Osteocyte (in vitro differentiated cells): ENCODE measurements around the gene CRHBP. TPM values are rescaled to one million over a fixed set of nuclear protein-coding genes. Genes with fewer than 3 reads are reported as not detected.
A peak's percentile ranks its signal among the peaks of the same experiment; 100 is the strongest.

Experiments
- DNase-seq: peaks from one replicate; pipeline ENCODE4 v3.0.0; 2021; ENCODE audit warnings: mixed read lengths; ENCODE audit not compliant: unreplicated experiment; ENCODE audit errors: extremely low spot score
- H3K27ac Mint-ChIP-seq: one replicate; pipeline ENCODE4 v1.8.0; 2021; ENCODE audit warnings: mild to moderate bottlenecking, mixed read lengths; ENCODE audit not compliant: unreplicated experiment
- H3K27me3 Mint-ChIP-seq: one replicate; pipeline ENCODE4 v1.8.0; 2021; ENCODE audit warnings: mixed read lengths; ENCODE audit not compliant: unreplicated experiment
- H3K36me3 Mint-ChIP-seq: one replicate; pipeline ENCODE4 v1.8.0; 2021; ENCODE audit warnings: mixed read lengths; ENCODE audit not compliant: unreplicated experiment
- H3K4me1 Mint-ChIP-seq: one replicate; pipeline ENCODE4 v1.8.0; 2021; ENCODE audit warnings: mixed read lengths; ENCODE audit not compliant: unreplicated experiment
- H3K4me3 Mint-ChIP-seq: one replicate; pipeline ENCODE4 v1.8.0; 2021; ENCODE audit warnings: mild to moderate bottlenecking, moderate library complexity, mixed read lengths; ENCODE audit not compliant: unreplicated experiment
- H3K9me3 Mint-ChIP-seq: one replicate; pipeline ENCODE4 v1.8.0; 2021; ENCODE audit warnings: mixed read lengths; ENCODE audit not compliant: unreplicated experiment
- total RNA-seq: library from RNA; stranded (reverse); gene quantifications from 2 replicates; pipeline ENCODE4 v1.2.1, GENCODE V29; 2021
- TF ChIP-seq, protein P1 (sequence below): fragments of 200-600 bp; sonication (generic); IDR thresholded peaks from 2 replicates; pipeline ENCODE4 v1.5.0; 2021; ENCODE audit warnings: antibody characterized with exemption, mild to moderate bottlenecking, moderate library complexity

The CRHBP gene
- total RNA-seq, 1 donor from 2014 or later = 9.6 TPM

DNA sequence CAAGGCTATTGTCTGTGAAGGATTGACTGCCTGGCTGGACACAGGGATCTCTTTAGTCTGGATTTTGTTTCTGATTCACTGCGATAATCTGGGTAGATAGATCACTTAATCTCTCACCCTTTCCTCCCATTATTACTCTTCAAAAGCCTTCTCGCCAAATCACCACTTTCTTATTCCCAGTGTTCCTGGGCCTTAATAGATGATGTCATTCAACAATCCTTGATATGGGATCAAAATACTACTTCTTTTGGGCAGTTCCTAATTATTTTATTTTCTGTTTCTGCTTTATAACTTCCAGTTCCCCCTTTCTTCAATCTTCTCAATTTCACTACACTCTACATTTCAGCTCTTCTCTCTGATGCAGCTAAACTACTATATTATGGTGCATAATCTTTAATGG, 6.8 kb upstream of the CRHBP start:
- no peak overlapping the region for H3K27ac Mint-ChIP-seq

DNA sequence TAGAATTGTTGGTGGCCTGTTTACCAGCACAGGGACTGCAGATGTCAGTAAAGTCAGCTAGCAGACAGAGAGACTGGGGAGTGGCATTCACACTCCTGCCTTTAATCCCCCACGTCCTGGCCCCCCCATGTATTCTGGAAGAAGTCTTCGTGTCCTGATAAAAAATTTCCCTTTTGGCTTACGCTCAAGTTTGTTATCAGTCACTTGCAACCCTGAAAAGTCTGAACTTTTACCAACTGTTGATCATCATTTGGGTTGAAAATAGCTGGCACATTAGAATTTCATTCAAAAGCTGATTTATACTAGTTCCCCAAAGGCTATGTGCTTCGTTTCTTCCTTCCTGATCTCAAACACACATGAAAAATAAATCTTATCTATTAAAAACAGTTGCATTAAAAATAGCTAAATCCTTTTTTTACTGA, 5.8 kb upstream of the CRHBP start:
- DNase-seq = no peak
- Mint-ChIP-seq H3K4me3 (no peak overlapping the region), H3K4me1 (peaks cover 30% of the 10 kb centered on the region), H3K36me3 (no peaks in the 10 kb centered on the region), H3K27ac (no peak overlapping the region), H3K9me3 (no peaks in the 10 kb centered on the region), H3K27me3 (no peaks in the 10 kb centered on the region)
- TF ChIP-seq, protein P1, sequence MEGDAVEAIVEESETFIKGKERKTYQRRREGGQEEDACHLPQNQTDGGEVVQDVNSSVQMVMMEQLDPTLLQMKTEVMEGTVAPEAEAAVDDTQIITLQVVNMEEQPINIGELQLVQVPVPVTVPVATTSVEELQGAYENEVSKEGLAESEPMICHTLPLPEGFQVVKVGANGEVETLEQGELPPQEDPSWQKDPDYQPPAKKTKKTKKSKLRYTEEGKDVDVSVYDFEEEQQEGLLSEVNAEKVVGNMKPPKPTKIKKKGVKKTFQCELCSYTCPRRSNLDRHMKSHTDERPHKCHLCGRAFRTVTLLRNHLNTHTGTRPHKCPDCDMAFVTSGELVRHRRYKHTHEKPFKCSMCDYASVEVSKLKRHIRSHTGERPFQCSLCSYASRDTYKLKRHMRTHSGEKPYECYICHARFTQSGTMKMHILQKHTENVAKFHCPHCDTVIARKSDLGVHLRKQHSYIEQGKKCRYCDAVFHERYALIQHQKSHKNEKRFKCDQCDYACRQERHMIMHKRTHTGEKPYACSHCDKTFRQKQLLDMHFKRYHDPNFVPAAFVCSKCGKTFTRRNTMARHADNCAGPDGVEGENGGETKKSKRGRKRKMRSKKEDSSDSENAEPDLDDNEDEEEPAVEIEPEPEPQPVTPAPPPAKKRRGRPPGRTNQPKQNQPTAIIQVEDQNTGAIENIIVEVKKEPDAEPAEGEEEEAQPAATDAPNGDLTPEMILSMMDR = no peak

More for the DNA sequence above, 6.8 kb upstream of the CRHBP start:
- Mint-ChIP-seq H3K4me3 (no peak overlapping the region), H3K9me3 (no peaks in the 10 kb centered on the region), H3K4me1 (peaks cover 35% of the 10 kb centered on the region), H3K36me3 (no peaks in the 10 kb centered on the region), H3K27me3 (no peaks in the 10 kb centered on the region)
- TF ChIP-seq, protein P1 = no peak
- DNase-seq = no peak

DNA sequence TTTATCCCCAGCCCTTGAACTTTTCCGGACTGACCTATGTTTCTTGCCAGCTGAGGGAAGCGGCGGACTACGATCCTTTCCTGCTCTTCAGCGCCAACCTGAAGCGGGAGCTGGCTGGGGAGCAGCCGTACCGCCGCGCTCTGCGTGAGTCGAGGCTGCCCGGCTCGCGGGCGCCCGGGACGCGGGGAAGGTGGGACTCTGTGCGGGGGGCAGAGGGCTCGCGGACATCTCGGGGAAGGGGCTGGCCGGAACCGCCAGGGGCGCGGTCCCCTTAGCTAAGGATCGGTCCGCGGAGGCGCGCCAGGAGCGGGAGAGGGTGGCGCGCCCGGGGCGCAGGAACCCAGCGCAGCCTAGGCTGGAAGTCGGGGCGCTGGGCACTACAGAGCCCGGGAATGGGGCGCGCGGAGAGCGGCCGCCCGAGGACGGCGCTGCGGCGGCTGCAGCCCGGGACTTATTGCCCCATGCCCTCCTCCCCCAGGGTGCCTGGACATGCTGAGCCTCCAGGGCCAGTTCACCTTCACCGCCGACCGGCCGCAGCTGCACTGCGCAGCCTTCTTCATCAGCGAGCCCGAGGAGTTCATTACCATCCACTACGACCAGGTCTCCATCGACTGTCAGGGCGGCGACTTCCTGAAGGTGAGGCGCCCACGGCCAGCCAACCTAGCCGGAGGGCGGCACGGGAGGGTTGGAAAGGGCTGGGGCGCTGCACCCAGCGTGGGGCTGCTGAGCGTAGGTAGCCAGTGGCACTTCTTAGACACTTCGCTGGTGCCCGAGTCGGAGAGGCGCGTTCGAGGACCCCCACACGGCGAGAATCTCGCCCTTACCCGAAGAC, 922 bp downstream of the CRHBP start:
- peaks cover 7% of the 10 kb centered on the region for H3K27me3 Mint-ChIP-seq
- TF ChIP-seq, protein P1 = peak; percentile 22
- no peak for DNase-seq

DNA sequence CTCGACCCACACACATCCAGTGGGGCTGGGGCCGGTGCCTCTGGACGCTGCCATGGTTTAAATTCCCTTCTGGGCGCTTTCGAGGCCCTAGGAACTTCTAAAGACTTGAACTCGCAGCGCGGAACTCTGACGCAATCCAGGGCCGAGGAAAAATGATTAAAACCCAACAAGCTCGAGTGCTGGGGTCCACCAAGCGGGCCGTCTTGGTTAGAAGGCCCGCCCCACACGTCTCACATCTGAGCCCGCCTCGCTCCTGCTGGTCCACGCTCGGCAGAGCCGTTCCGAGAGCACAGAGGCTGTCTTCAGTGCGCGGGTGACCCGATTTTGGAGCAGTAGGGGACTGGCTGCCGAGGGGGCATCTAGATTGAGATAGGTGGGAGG, 1.5 kb downstream of the CRHBP start:
- Mint-ChIP-seq H3K9me3 (no peaks in the 10 kb centered on the region), H3K27ac (no peak overlapping the region), H3K36me3 (peaks cover 2% of the 10 kb centered on the region), H3K4me3 (peak overlapping the region; percentile 76), H3K4me1 (peaks cover 34% of the 10 kb centered on the region), H3K27me3 (peaks cover 7% of the 10 kb centered on the region)
- TF ChIP-seq, protein P1 = no peak
- no peak for DNase-seq

More for the DNA sequence above, 922 bp downstream of the CRHBP start:
- Mint-ChIP-seq H3K4me1 (peaks cover 28% of the 10 kb centered on the region), H3K27ac (no peak overlapping the region), H3K36me3 (peaks cover 2% of the 10 kb centered on the region), H3K4me3 (peak overlapping the region; percentile 76), H3K9me3 (no peaks in the 10 kb centered on the region)

DNA sequence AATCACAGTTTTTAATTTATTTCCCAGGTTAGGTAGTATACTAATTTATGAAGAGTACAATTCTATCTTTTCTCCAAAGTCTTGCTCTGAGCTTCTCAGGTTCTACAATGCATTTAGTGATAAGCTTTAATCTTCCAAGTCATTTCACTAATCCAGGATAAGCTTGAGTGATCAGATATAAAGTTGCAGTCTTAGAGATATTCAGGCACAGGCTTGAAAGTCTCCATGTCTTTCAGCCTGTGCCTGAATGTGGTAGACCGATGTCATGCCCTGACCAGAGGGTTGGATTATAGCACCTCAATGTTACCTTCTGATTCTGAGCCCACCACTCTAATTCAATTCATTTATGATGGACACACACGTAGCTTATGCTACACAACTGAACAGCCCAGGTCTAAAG, 3.2 kb downstream of the CRHBP start:
- Mint-ChIP-seq H3K27me3 (peaks cover 7% of the 10 kb centered on the region), H3K4me1 (peaks cover 45% of the 10 kb centered on the region)

More for the DNA sequence above, 3.2 kb downstream of the CRHBP start:
- Mint-ChIP-seq H3K4me3 (no peak overlapping the region), H3K9me3 (no peaks in the 10 kb centered on the region), H3K27ac (no peak overlapping the region), H3K36me3 (peaks cover 2% of the 10 kb centered on the region)
- TF ChIP-seq, protein P1 = no peak
- DNase-seq = no peak
